ENCODE data around the gene WDR48.
A peak's percentile ranks its signal among the peaks of the same experiment; 100 is the strongest.

Gene WDR48

GRCh38 chr3:39139442-39139841, 87.6 kb downstream of the WDR48 start:
- no peak overlapping the region for H3K4me3 ChIP-seq (ENCODE audit: low read length in 2 of 2)
- peaks cover 34 to 46% of the 10 kb centered on the region in 2 donors for H3K36me3 ChIP-seq (ENCODE audit: control insufficient read depth in 2 of 2, insufficient read depth in 2 of 2, low read length in 2 of 2)
- H3K27ac ChIP-seq (ENCODE audit: low read length): peak overlapping the region; percentile 53
- no peaks in the 10 kb centered on the region for H3K27me3 ChIP-seq (ENCODE audit: control insufficient read depth in 1 of 2, insufficient read depth in 2 of 2, low read length in 2 of 2)
- H3K4me1 ChIP-seq (ENCODE audit: control insufficient read depth, insufficient read depth, low read length): peaks cover 26% of the 10 kb centered on the region
- no peaks in the 10 kb centered on the region for H3K9me3 ChIP-seq (ENCODE audit: control insufficient read depth in 2 of 2, low read length in 2 of 2)
- H3K9ac ChIP-seq (ENCODE audit: low read length in 2 of 2): no peak overlapping the region

- Histone ChIP-seq H3K4me1 (ENCODE audit: control insufficient read depth, insufficient read depth, low read length) (peaks cover 26% of the 10 kb centered on the region), H3K9me3 (ENCODE audit: control insufficient read depth in 2 of 2, low read length in 2 of 2) (no peaks in the 10 kb centered on the region), H3K36me3 (ENCODE audit: control insufficient read depth in 2 of 2, insufficient read depth in 2 of 2, low read length in 2 of 2) (peaks cover 43 to 56% of the 10 kb centered on the region in 2 donors), H3K4me3 (ENCODE audit: low read length in 2 of 2) (no peak overlapping the region), H3K27ac (ENCODE audit: low read length) (peak overlapping the region; percentile 31), H3K9ac (ENCODE audit: low read length in 2 of 2) (no peak overlapping the region), H3K27me3 (ENCODE audit: control insufficient read depth in 1 of 2, insufficient read depth in 2 of 2, low read length in 2 of 2) (no peaks in the 10 kb centered on the region)
These were observed 88.6 kb downstream of the WDR48 start for GRCh38 chr3:39140341-39140971.

- H3K4me1 ChIP-seq (ENCODE audit: control insufficient read depth, insufficient read depth, low read length): peaks cover 32% of the 10 kb centered on the region
- no peak overlapping the region for H3K4me3 ChIP-seq (ENCODE audit: low read length in 2 of 2)
- H3K27me3 ChIP-seq (ENCODE audit: control insufficient read depth in 1 of 2, insufficient read depth in 2 of 2, low read length in 2 of 2): no peaks in the 10 kb centered on the region
- H3K9ac ChIP-seq (ENCODE audit: low read length in 2 of 2): peak overlapping the region in 1 of 2 donors; percentile 36
- no peaks in the 10 kb centered on the region for H3K9me3 ChIP-seq (ENCODE audit: control insufficient read depth in 2 of 2, low read length in 2 of 2)
- H3K36me3 ChIP-seq (ENCODE audit: control insufficient read depth in 2 of 2, insufficient read depth in 2 of 2, low read length in 2 of 2): peaks cover 48 to 65% of the 10 kb centered on the region in 2 donors
- H3K27ac ChIP-seq (ENCODE audit: low read length): no peak overlapping the region
These were observed 89.6 kb downstream of the WDR48 start for GRCh38 chr3:39141171-39141995.

GRCh38 chr3:39142067-39142466, 90.3 kb downstream of the WDR48 start:
- Histone ChIP-seq H3K9me3 (ENCODE audit: control insufficient read depth in 2 of 2, low read length in 2 of 2) (no peaks in the 10 kb centered on the region), H3K27ac (ENCODE audit: low read length) (no peak overlapping the region), H3K36me3 (ENCODE audit: control insufficient read depth in 2 of 2, insufficient read depth in 2 of 2, low read length in 2 of 2) (peaks cover 48 to 70% of the 10 kb centered on the region in 2 donors), H3K4me1 (ENCODE audit: control insufficient read depth, insufficient read depth, low read length) (peaks cover 39% of the 10 kb centered on the region), H3K4me3 (ENCODE audit: low read length in 2 of 2) (no peak overlapping the region), H3K9ac (ENCODE audit: low read length in 2 of 2) (peak overlapping the region in 1 of 2 donors; percentile 13), H3K27me3 (ENCODE audit: control insufficient read depth in 1 of 2, insufficient read depth in 2 of 2, low read length in 2 of 2) (no peaks in the 10 kb centered on the region)

GRCh38 chr3:39143051-39143885, 91.5 kb downstream of the WDR48 start:
- H3K9ac ChIP-seq (ENCODE audit: low read length in 2 of 2): no peak overlapping the region

GRCh38 chr3:39144095-39144747, 92.4 kb downstream of the WDR48 start:
- Histone ChIP-seq H3K9me3 (ENCODE audit: control insufficient read depth in 2 of 2, low read length in 2 of 2) (no peaks in the 10 kb centered on the region), H3K27ac (ENCODE audit: low read length) (no peak overlapping the region), H3K4me1 (ENCODE audit: control insufficient read depth, insufficient read depth, low read length) (peaks cover 57% of the 10 kb centered on the region), H3K36me3 (ENCODE audit: control insufficient read depth in 2 of 2, insufficient read depth in 2 of 2, low read length in 2 of 2) (peaks cover 44 to 70% of the 10 kb centered on the region in 2 donors), H3K27me3 (ENCODE audit: control insufficient read depth in 1 of 2, insufficient read depth in 2 of 2, low read length in 2 of 2) (no peaks in the 10 kb centered on the region), H3K9ac (ENCODE audit: low read length in 2 of 2) (no peak overlapping the region), H3K4me3 (ENCODE audit: low read length in 2 of 2) (no peak overlapping the region)

More at GRCh38 chr3:39143051-39143885, 91.5 kb downstream of the WDR48 start:
- Histone ChIP-seq H3K27ac (ENCODE audit: low read length) (no peak overlapping the region), H3K27me3 (ENCODE audit: control insufficient read depth in 1 of 2, insufficient read depth in 2 of 2, low read length in 2 of 2) (no peaks in the 10 kb centered on the region), H3K9me3 (ENCODE audit: control insufficient read depth in 2 of 2, low read length in 2 of 2) (no peaks in the 10 kb centered on the region), H3K4me1 (ENCODE audit: control insufficient read depth, insufficient read depth, low read length) (peaks cover 51% of the 10 kb centered on the region), H3K36me3 (ENCODE audit: control insufficient read depth in 2 of 2, insufficient read depth in 2 of 2, low read length in 2 of 2) (peaks cover 44 to 70% of the 10 kb centered on the region in 2 donors), H3K4me3 (ENCODE audit: low read length in 2 of 2) (no peak overlapping the region)

GRCh38 chr3:39144748-39145380, 93.0 kb downstream of the WDR48 start:
- Histone ChIP-seq H3K9ac (ENCODE audit: low read length in 2 of 2) (no peak overlapping the region), H3K4me1 (ENCODE audit: control insufficient read depth, insufficient read depth, low read length) (peaks cover 63% of the 10 kb centered on the region), H3K27me3 (ENCODE audit: control insufficient read depth in 1 of 2, insufficient read depth in 2 of 2, low read length in 2 of 2) (no peaks in the 10 kb centered on the region), H3K27ac (ENCODE audit: low read length) (no peak overlapping the region), H3K9me3 (ENCODE audit: control insufficient read depth in 2 of 2, low read length in 2 of 2) (no peaks in the 10 kb centered on the region), H3K36me3 (ENCODE audit: control insufficient read depth in 2 of 2, insufficient read depth in 2 of 2, low read length in 2 of 2) (peaks cover 44 to 70% of the 10 kb centered on the region in 2 donors), H3K4me3 (ENCODE audit: low read length in 2 of 2) (no peak overlapping the region)

- Histone ChIP-seq H3K4me3 (ENCODE audit: low read length in 2 of 2) (no peak overlapping the region), H3K27me3 (ENCODE audit: control insufficient read depth in 1 of 2, insufficient read depth in 2 of 2, low read length in 2 of 2) (no peaks in the 10 kb centered on the region), H3K9me3 (ENCODE audit: control insufficient read depth in 2 of 2, low read length in 2 of 2) (no peaks in the 10 kb centered on the region), H3K9ac (ENCODE audit: low read length in 2 of 2) (no peak overlapping the region), H3K4me1 (ENCODE audit: control insufficient read depth, insufficient read depth, low read length) (peaks cover 67% of the 10 kb centered on the region), H3K27ac (ENCODE audit: low read length) (peak overlapping the region; percentile 96), H3K36me3 (ENCODE audit: control insufficient read depth in 2 of 2, insufficient read depth in 2 of 2, low read length in 2 of 2) (peaks cover 41 to 57% of the 10 kb centered on the region in 2 donors)
These were observed 94.3 kb downstream of the WDR48 start for GRCh38 chr3:39146083-39146501.

Measured in stomach smooth muscle (tissue), 2 donors.